Adrenal gland (tissue), 12 donors: ENCODE measurements around the gene CAPN2. TPM values are rescaled to one million over a fixed set of nuclear protein-coding genes. Genes with fewer than 3 reads are reported as not detected.

Experiments used
- DNase-seq, 7 donors: peaks; one replicate each; pipeline ENCODE4 v3.0.0-alpha.2; 2019 to 2020
- H3K27ac ChIP-seq, 5 donors: fragments of 200-600 bp; sonication (generic) in 4 of 5; 1 replicate in 3 of 5; 2 replicates in 2 of 5; pipeline versions ENCODE4 v1.5.1 to v1.8.0; 2016 to 2020; ENCODE audit warnings: mild to moderate bottlenecking in 1 of 5
- H3K27me3 ChIP-seq: fragments of 200-600 bp; 2 replicates; pipeline ENCODE4 v1.8.0; 2021
- H3K36me3 ChIP-seq, 2 donors: fragments of 200-600 bp; replicated peaks in 1 of 2; 1 replicate in 1 of 2; 2 replicates in 1 of 2; pipeline versions ENCODE4 v1.5.1 to v1.8.0; 2018 to 2022
- H3K4me1 ChIP-seq, 2 donors: fragments of 200-600 bp; replicated peaks in 1 of 2; 1 replicate in 1 of 2; 2 replicates in 1 of 2; pipeline versions ENCODE4 v1.5.1 to v1.8.0; 2018 to 2021
- H3K4me3 ChIP-seq, 4 donors: fragments of 200-600 bp; sonication (generic) in 3 of 4; one replicate each; pipeline ENCODE4 v1.5.1; 2016 to 2018
- H3K9me3 ChIP-seq, 3 donors: fragments of 200-600 bp; sonication (generic) in 1 of 3; replicated peaks in 1 of 3; 1 replicate in 2 of 3; 2 replicates in 1 of 3; pipeline versions ENCODE4 v1.5.1 to v1.8.0; 2016 to 2021
- CTCF ChIP-seq, 6 experiments: fragments of 450-650 bp in 4 of 6; fragments of 200-600 bp in 2 of 6; sonication (generic) in 1 of 6; IDR thresholded peaks; 1 replicate in 5 of 6; 2 replicates in 1 of 6; pipeline versions ENCODE4 v1.5.1 to v1.8.0; 2016 to 2021; ENCODE audit warnings: antibody characterized with exemption in 6 of 6, mild to moderate bottlenecking in 2 of 6, moderate library complexity in 1 of 6
- POLR2A ChIP-seq, 2 donors: fragments of 450-650 bp; IDR thresholded peaks; one replicate each; pipeline ENCODE4 v1.6.1; 2017; ENCODE audit warnings: antibody characterized with exemption in 2 of 2, mild to moderate bottlenecking in 2 of 2, moderate library complexity in 1 of 2
- WGBS, 4 donors: extraction: QIAGEN DNeasy Blood & Tissue Kit in 2 of 4; methylation state at CpG; one replicate each; pipeline versions ENCODE4 v1.1.5 to v1.1.7; 2013 to 2017; 5-methylcytosine and 5-hydroxymethylcytosine counted together
- intact Hi-C, 2 donors: fragments of 100-400 bp; cut with DNase I; formaldehyde crosslinking; loops; one replicate each; pipeline versions ENCODE4 v1.14.1 to v1.15.0; 2022 to 2023
- polyA plus RNA-seq, 3 donors: library from polyadenylated mRNA; stranded (reverse); fragments of 200-250 nt in 2 of 3; fragments of 350-450 nt in 1 of 3; fragmentation: Illumina TruSeq in 1 of 3; extraction: RNeasy Lipid Tissue Mini Kit (QIAGEN cat#74804) in 1 of 3; gene quantifications; one replicate each; pipeline ENCODE4 v1.2.3, GENCODE V29; 2013 to 2014
- total RNA-seq, 9 donors: library from RNA; depleted of rRNA in 4 of 9; stranded (reverse); fragments of >200 nt in 4 of 9; fragments of 120-200 nt in 1 of 9; fragmentation: NEBNext Ultra II Directional in 1 of 9; extraction: Animal tissue kit (Norgen Biotek cat#: 25700) in 1 of 9; gene quantifications; one replicate each; pipeline versions ENCODE4 v1.1.0 to v1.2.4, GENCODE V29; 2013 to 2023
- donor health status: healthy with polysubstance abuse.
- donor health status: Bipolar disorder and iron deficiency.
- donor health status: DM: yes; HTN: yes; CAD: no.
- donor health status: DM: no; HTN: no; CAD: no.
- donor health status: DM: no; HTN: no; CAD: no.
- donor health status: DM: yes; HTN: yes; CAD: no.

The CAPN2 gene
- total and polyA plus RNA-seq, 12 donors, result 110 to 366 (median 199) TPM

GRCh38 chr1:223670458-223671159 lies 41.7 kb upstream of the CAPN2 start:
- peak in 5 of 6 experiments; percentile 20 to 46 (median 29) for TF ChIP-seq CTCF (IDR thresholded peaks at IDR 0.05)
- no peak for TF ChIP-seq POLR2A (IDR thresholded peaks at IDR 0.05)
- peaks cover 0 to 4% (median 0%) of the 10 kb centered on the region in 3 donors for H3K9me3 ChIP-seq
- H3K27me3 ChIP-seq, result no peaks in the 10 kb centered on the region
- WGBS, 4 donors, result 56 to 64% (median 61%) methylated on average over 7 of the region's 7 CpGs
- H3K4me3 ChIP-seq, result no peak overlapping the region
- intact Hi-C loops, result no loop called here
- no peak overlapping the region for H3K27ac ChIP-seq
- no peaks in the 10 kb centered on the region for H3K36me3 ChIP-seq
- no peaks in the 10 kb centered on the region for H3K4me1 ChIP-seq
- peak in 5 of 7 donors; percentile 12 to 57 (median 38) for DNase-seq

GRCh38 chr1:223674119-223674890 lies 38.0 kb upstream of the CAPN2 start:
- no peak for DNase-seq
- H3K36me3 ChIP-seq, result no peaks in the 10 kb centered on the region
- H3K27me3 ChIP-seq, result no peaks in the 10 kb centered on the region
- no peak overlapping the region for H3K27ac ChIP-seq
- no peak overlapping the region for H3K4me3 ChIP-seq
- TF ChIP-seq POLR2A (IDR thresholded peaks at IDR 0.05), result no peak
- no peak for TF ChIP-seq CTCF (IDR thresholded peaks at IDR 0.05)
- intact Hi-C loops, result no loop called here
- WGBS, 4 donors, result 49 to 66% (median 58%) methylated on average over 4 to 5 of the region's 5 CpGs
- no peaks in the 10 kb centered on the region for H3K4me1 ChIP-seq
- H3K9me3 ChIP-seq, result peaks cover 0 to 4% (median 0%) of the 10 kb centered on the region in 3 donors

GRCh38 chr1:223678841-223679240 lies 33.5 kb upstream of the CAPN2 start:
- Histone ChIP-seq H3K4me1 (no peaks in the 10 kb centered on the region), H3K4me3 (no peak overlapping the region), H3K27me3 (no peaks in the 10 kb centered on the region), H3K9me3 (peaks cover 0 to 4% (median 0%) of the 10 kb centered on the region in 3 donors), H3K27ac (no peak overlapping the region), H3K36me3 (no peaks in the 10 kb centered on the region)
- 70 to 75% (median 73%) methylated on average over 6 of the region's 6 CpGs for whole genome bisulfite sequencing, 4 donors
- TF ChIP-seq POLR2A (IDR thresholded peaks at IDR 0.05) (no peak), CTCF (IDR thresholded peaks at IDR 0.05) (no peak)
- DNase-seq, result no peak
- intact Hi-C loops, result no loop called here

- Histone ChIP-seq H3K4me3 (no peak overlapping the region), H3K36me3 (no peaks in the 10 kb centered on the region), H3K9me3 (no peaks in the 10 kb centered on the region), H3K4me1 (no peaks in the 10 kb centered on the region), H3K27me3 (no peaks in the 10 kb centered on the region), H3K27ac (no peak overlapping the region)
- 88 to 97% (median 93%) methylated on average over 2 of the region's 2 CpGs for WGBS, 4 donors
- TF ChIP-seq CTCF (IDR thresholded peaks at IDR 0.05) (no peak), POLR2A (IDR thresholded peaks at IDR 0.05) (no peak)
- DNase-seq, result no peak
- intact Hi-C loops, result loop anchor here in 1 of 2 donors (10.0 kb wide), 1 partner anchor 545 kb away; no protein-coding TSS in a partner anchor
Observed at GRCh38 chr1:223680188-223680587, 32.2 kb upstream of the CAPN2 start.
